ENCODE data around the gene GPATCH3. TPM values are rescaled to one million over a fixed set of nuclear protein-coding genes. Genes with fewer than 3 reads are reported as not detected.

Gene GPATCH3
- total RNA-seq, 2 donors from 2014 or later: 9.2 to 28.2 TPM

GRCh38 chr1:26857473-26858060 lies 42.7 kb downstream of the GPATCH3 start:
- Histone ChIP-seq H3K27me3 (replicated peaks; ENCODE audit: insufficient read depth) (no peaks in the 10 kb centered on the region), H3K27ac (peak overlapping the region; percentile 71 to 85), H3K9me3 (no peaks in the 10 kb centered on the region), H3K4me1 (replicated peaks) (peaks cover 28% of the 10 kb centered on the region), H3K36me3 (no peaks in the 10 kb centered on the region), H3K4me3 (no peak overlapping the region)
- intact Hi-C loops (cut with DNase I): no loop called here
- TF ChIP-seq POLR2AphosphoS5 (IDR thresholded peaks at IDR 0.05) (no peak), CTCF (IDR thresholded peaks at IDR 0.05) (no peak), POLR2A (IDR thresholded peaks at IDR 0.05) (no peak)
- no peak for DNase-seq (ENCODE audit: low spot score)
- WGBS: 50% methylated on average over 8 of the region's 8 CpGs

DNA sequence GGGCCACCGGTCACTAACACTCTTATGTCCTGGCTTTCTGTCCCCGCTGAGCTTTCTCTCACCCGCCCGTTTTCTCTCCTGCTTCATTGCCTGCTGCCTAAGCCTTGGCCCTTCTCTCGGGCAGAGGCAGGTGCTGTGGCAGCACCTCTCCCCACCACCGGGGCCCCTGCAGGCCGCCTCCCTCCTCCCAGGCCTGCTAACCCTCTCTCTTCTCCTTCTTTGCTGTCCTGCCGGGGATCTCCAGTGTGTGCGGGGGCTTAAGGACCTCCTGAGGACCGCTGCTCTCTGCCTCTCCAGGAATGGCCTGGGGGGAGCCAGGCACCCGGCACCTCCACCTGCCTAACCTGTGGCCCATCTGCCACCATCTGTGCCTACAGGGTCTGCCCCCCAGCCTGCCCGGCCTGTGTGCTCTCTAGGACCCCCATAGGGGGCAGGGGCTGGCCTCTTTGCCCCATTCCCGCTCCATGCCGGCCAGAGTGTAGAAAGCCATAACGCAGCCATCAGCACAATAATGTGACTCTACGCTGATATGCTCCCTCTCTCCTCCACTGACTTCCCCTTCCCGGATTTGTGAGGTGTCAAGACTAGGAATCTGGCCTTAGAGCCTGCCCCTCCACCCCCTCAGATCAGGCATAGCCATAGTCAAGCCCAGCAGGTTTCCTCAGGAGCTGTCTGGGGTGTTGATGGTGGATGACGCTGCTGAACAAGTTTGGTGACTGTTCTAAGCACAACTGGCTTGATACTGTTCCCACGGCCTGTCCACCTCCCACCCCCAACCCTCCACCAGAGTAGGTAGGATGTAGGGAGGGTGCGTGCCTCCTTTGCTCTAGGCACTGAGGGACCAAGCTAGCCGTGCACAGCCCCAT lies 43.4 kb downstream of the GPATCH3 start:
- Histone ChIP-seq H3K27ac (peak overlapping the region; percentile 71 to 85), H3K4me3 (no peak overlapping the region), H3K4me1 (replicated peaks) (peaks cover 28% of the 10 kb centered on the region), H3K36me3 (peaks cover 0 to under 1% of the 10 kb centered on the region in 2 donors), H3K27me3 (replicated peaks; ENCODE audit: insufficient read depth) (no peaks in the 10 kb centered on the region), H3K9me3 (no peaks in the 10 kb centered on the region)
- 64% methylated on average over 21 of the region's 21 CpGs for WGBS
- intact Hi-C loops (cut with DNase I): no loop called here
- peak; percentile 64 for DNase-seq (ENCODE audit: low spot score)
- peak; percentile 25 for TF ChIP-seq POLR2A (IDR thresholded peaks at IDR 0.05)
- no peak for TF ChIP-seq CTCF (IDR thresholded peaks at IDR 0.05)
- TF ChIP-seq POLR2AphosphoS5 (IDR thresholded peaks at IDR 0.05): peak; percentile 41

DNA sequence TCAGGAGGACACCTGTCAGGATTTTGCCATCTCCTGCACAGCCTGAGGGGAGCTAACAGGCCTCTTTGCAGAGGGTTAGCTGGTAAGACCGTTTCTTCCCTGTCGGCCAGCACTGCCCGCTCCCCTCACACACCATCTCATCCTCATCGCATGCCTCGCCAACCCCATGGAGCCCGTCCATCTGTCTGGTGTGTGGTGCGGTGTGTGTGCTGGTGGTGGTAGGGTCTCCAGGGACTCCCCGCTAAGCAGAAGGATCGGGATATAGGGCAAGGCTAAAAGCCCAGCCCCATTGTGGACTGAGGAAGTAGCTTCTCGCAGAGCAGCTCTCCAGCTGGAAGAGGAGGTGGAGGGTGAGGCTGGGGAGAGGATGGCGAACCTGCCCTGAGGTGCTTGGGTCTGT lies 44.1 kb downstream of the GPATCH3 start:
- intact Hi-C loops (cut with DNase I): no loop called here
- Histone ChIP-seq H3K36me3 (peaks cover 0 to 7% of the 10 kb centered on the region in 2 donors), H3K27me3 (replicated peaks; ENCODE audit: insufficient read depth) (no peaks in the 10 kb centered on the region), H3K4me1 (replicated peaks) (peaks cover 28% of the 10 kb centered on the region), H3K4me3 (no peak overlapping the region), H3K9me3 (no peaks in the 10 kb centered on the region), H3K27ac (peak overlapping the region; percentile 71 to 85)
- TF ChIP-seq POLR2A (IDR thresholded peaks at IDR 0.05): no peak
- no peak for DNase-seq (ENCODE audit: low spot score)
- WGBS: 68% methylated on average over 11 of the region's 11 CpGs

DNA sequence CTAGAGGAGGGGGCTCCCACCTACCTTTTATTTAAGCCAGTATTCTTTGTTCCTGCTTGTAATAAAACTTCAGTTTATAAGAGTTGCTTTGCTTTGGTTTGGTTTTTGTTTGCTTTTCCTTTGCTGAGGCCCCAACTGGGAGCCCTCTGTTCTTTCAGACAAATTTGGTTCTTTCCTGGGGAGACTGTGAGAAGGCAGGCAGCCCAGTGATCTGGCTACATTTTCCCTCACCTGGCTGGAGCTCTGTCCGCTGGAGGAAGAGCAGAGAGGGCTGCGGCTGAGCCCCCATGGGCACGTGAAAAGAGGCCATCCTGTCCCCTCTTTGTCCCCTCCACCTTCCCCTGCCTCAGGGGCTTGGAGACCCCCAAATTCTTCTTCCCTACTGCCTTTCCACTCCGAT lies 44.6 kb downstream of the GPATCH3 start:
- DNase-seq (ENCODE audit: low spot score): no peak
- H3K4me1 ChIP-seq (replicated peaks): peaks cover 28% of the 10 kb centered on the region

More for the DNA sequence above, 44.6 kb downstream of the GPATCH3 start:
- peaks cover 0 to 12% of the 10 kb centered on the region in 2 donors for H3K36me3 ChIP-seq
- intact Hi-C loops (cut with DNase I): no loop called here
- peak overlapping the region; percentile 71 to 85 for H3K27ac ChIP-seq
- TF ChIP-seq POLR2AphosphoS5 (IDR thresholded peaks at IDR 0.05): no peak
- TF ChIP-seq POLR2A (IDR thresholded peaks at IDR 0.05): no peak
- TF ChIP-seq CTCF (IDR thresholded peaks at IDR 0.05): no peak
- H3K9me3 ChIP-seq: no peaks in the 10 kb centered on the region
- no peaks in the 10 kb centered on the region for H3K27me3 ChIP-seq (replicated peaks; ENCODE audit: insufficient read depth)
- H3K4me3 ChIP-seq: no peak overlapping the region
- 46% methylated on average over 4 of the region's 4 CpGs for WGBS

Measured in prostate gland (tissue), 2 donors.